ENCODE data around the gene ZFAND3. TPM values are rescaled to one million over a fixed set of nuclear protein-coding genes. Genes with fewer than 3 reads are reported as not detected.

The ZFAND3 gene
- total RNA-seq, 1 donor from 2014 or later, result 81.8 TPM

DNA sequence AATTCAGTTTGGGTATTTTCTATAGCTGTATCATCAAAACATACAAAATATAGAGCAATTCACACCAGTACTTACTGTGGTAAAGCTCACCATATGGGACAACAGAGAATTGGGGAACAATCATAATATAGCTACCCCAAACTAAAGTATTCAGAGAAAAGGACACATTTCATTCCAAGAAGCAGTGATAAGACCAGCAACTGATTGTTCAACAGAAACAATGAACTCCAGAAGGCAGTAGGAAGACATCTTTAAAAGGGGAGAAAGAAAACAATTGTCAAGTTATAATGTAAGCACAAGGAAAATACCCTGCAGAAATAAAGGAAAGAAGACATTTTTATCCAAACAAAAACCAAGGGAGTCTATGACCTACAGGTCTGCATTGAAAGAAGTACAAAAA lies 210.9 kb downstream of the ZFAND3 start:
- Histone ChIP-seq H3K4me1 (peaks cover 54% of the 10 kb centered on the region), H3K27me3 (ENCODE audit: low read depth) (no peaks in the 10 kb centered on the region), H3K27ac (replicated peaks) (no peak overlapping the region), H3K4me3 (no peak overlapping the region), H3K36me3 (no peaks in the 10 kb centered on the region), H3K9me3 (replicated peaks) (no peaks in the 10 kb centered on the region)
- no peak for DNase-seq
- intact Hi-C loops (cut with micrococcal nuclease), result loop anchor here (10.0 kb wide), 1 partner anchor 464 kb away; no protein-coding TSS in a partner anchor
- TF ChIP-seq, protein P1, sequence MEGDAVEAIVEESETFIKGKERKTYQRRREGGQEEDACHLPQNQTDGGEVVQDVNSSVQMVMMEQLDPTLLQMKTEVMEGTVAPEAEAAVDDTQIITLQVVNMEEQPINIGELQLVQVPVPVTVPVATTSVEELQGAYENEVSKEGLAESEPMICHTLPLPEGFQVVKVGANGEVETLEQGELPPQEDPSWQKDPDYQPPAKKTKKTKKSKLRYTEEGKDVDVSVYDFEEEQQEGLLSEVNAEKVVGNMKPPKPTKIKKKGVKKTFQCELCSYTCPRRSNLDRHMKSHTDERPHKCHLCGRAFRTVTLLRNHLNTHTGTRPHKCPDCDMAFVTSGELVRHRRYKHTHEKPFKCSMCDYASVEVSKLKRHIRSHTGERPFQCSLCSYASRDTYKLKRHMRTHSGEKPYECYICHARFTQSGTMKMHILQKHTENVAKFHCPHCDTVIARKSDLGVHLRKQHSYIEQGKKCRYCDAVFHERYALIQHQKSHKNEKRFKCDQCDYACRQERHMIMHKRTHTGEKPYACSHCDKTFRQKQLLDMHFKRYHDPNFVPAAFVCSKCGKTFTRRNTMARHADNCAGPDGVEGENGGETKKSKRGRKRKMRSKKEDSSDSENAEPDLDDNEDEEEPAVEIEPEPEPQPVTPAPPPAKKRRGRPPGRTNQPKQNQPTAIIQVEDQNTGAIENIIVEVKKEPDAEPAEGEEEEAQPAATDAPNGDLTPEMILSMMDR (IDR thresholded peaks at IDR 0.05; ENCODE audit: borderline replicate concordance), result no peak

DNA sequence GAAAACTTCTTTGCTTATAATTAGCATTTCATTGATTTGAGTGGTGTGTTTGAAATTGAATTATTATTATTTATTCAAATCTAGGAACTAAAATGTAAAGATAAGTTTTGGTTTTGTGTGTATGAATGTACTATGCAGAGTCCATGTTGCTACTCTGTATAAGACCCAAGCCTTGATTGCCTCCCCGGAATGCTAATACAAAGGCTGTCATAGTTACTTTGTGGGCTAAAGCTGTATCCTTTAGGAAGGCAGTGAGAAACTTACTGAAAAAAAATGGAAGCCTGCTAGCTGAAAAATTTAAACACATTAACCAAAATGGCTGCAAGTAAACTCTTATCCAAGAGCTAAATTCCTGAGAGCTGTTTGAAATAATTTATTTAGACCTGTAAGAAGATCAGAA lies 213.3 kb downstream of the ZFAND3 start:
- Histone ChIP-seq H3K27me3 (ENCODE audit: low read depth) (no peaks in the 10 kb centered on the region), H3K4me1 (peaks cover 46% of the 10 kb centered on the region), H3K27ac (replicated peaks) (no peak overlapping the region), H3K36me3 (no peaks in the 10 kb centered on the region), H3K9me3 (replicated peaks) (no peaks in the 10 kb centered on the region), H3K4me3 (no peak overlapping the region)
- intact Hi-C loops (cut with micrococcal nuclease), result loop anchor here (10.0 kb wide), 1 partner anchor 462 kb away; no protein-coding TSS in a partner anchor
- TF ChIP-seq, protein P1 (IDR thresholded peaks at IDR 0.05; ENCODE audit: borderline replicate concordance), result no peak
- no peak for DNase-seq

DNA sequence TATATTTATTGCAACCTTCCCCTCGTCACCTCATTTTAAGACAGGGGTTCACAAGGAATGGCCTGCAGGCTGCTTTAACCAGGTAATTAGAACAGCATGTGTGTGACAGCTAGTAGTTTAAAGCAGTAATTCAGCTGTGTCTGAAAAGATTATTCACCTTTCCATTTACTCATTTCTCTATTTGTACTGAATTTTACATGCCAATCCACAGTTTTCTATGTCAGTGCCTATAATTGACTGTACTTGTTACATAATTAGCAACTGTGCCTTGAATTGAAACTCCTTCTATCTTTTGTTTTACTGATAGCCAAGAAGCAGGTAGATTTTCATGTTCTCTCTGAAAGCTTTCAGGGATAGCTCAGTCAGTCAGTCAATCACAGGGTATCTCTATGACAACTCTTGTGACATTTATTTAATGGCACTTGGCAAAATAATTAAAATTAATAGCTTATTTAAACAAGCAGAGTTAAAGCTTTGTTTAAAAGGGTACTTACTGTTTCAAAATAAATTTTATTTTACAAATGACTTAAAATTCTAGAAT lies 214.0 kb downstream of the ZFAND3 start:
- Histone ChIP-seq H3K27me3 (ENCODE audit: low read depth) (no peaks in the 10 kb centered on the region), H3K9me3 (replicated peaks) (no peaks in the 10 kb centered on the region), H3K36me3 (no peaks in the 10 kb centered on the region), H3K4me1 (peaks cover 39% of the 10 kb centered on the region), H3K4me3 (no peak overlapping the region), H3K27ac (replicated peaks) (no peak overlapping the region)
- no peak for DNase-seq
- TF ChIP-seq, protein P1 (IDR thresholded peaks at IDR 0.05; ENCODE audit: borderline replicate concordance), result no peak
- intact Hi-C loops (cut with micrococcal nuclease), result loop anchor here (10.0 kb wide), 1 partner anchor 461 kb away; no protein-coding TSS in a partner anchor

DNA sequence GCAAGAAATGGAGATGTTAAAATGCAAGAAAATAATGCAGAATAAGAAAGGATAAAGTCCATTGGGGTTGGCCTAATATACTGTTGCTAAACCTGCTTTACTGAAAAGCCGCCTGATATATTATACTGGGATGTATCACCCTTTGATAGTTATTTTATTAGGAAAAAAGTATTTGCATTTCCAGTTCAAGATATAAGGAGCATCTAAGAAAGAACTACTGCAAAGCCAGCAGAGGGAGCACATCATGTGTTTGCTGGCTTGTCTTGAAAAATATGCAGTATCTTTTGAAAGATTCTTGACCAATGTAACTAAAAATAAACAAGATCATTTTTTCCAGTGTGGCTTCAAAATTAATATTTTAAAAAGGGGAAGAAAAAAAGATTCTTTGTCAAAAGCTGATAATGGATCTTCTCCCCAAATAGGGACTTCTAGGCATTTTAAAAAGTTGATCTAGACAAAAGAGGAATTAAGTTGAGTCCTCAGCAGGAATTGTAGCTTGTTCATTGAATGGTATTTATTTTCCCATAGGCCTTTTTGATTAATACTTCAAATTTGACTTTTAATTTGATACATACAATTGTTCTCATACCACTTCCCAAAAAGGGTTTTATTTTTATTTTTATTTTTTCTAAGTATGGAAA lies 214.9 kb downstream of the ZFAND3 start:
- Histone ChIP-seq H3K4me3 (no peak overlapping the region), H3K4me1 (peaks cover 31% of the 10 kb centered on the region), H3K36me3 (no peaks in the 10 kb centered on the region), H3K9me3 (replicated peaks) (no peaks in the 10 kb centered on the region), H3K27ac (replicated peaks) (no peak overlapping the region), H3K27me3 (ENCODE audit: low read depth) (no peaks in the 10 kb centered on the region)
- TF ChIP-seq, protein P1 (IDR thresholded peaks at IDR 0.05; ENCODE audit: borderline replicate concordance), result peak; percentile 64
- intact Hi-C loops (cut with micrococcal nuclease), result loop anchor here (10.0 kb wide), 1 partner anchor 460 kb away; no protein-coding TSS in a partner anchor
- no peak for DNase-seq

DNA sequence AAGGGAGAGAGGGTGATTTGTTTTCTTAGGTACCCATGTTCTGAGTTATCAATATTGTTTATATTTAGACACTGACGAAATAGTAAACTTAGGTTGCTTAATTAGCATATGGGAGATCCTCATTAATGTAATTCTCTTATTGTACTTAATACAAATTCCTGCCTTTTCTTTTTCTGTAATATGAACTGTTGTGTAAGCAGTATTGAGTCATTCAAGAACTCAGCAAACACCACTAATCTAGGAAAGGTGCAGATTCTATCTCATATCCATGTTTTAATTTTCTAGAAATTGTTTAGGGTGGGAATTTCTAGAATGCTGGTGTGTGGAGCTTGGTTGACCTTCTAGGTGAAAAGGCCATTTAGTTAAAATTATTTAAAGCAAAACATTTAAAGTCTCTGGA lies 216.0 kb downstream of the ZFAND3 start:
- intact Hi-C loops (cut with micrococcal nuclease), result loop anchor here (10.0 kb wide), 1 partner anchor 459 kb away; no protein-coding TSS in a partner anchor
- TF ChIP-seq, protein P1 (IDR thresholded peaks at IDR 0.05; ENCODE audit: borderline replicate concordance), result no peak
- Histone ChIP-seq H3K4me3 (no peak overlapping the region), H3K4me1 (peaks cover 32% of the 10 kb centered on the region), H3K27ac (replicated peaks) (no peak overlapping the region), H3K9me3 (replicated peaks) (no peaks in the 10 kb centered on the region), H3K27me3 (ENCODE audit: low read depth) (no peaks in the 10 kb centered on the region), H3K36me3 (no peaks in the 10 kb centered on the region)
- DNase-seq, result no peak
